HG03103 (cell line): ENCODE results near the gene RPL7A.
"Not testable (repeated sequence)": the region's sequence is repeated elsewhere in the genome, so short reads cannot be mapped to it uniquely, and the experiment has no call there.

Source experiments
- ATAC-seq: cut with Tn5 transposase; IDR thresholded peaks from one replicate; pipeline ENCODE4 v1.9.1; 2021; ENCODE audit warnings: low read depth; ENCODE audit not compliant: unreplicated experiment

The RPL7A gene

GRCh38 chr9:133384736-133385321, 36.8 kb downstream of the RPL7A start:
- ATAC-seq: no peak

GRCh38 chr9:133385452-133385851, 37.4 kb downstream of the RPL7A start:
- no peak for ATAC-seq

DNA sequence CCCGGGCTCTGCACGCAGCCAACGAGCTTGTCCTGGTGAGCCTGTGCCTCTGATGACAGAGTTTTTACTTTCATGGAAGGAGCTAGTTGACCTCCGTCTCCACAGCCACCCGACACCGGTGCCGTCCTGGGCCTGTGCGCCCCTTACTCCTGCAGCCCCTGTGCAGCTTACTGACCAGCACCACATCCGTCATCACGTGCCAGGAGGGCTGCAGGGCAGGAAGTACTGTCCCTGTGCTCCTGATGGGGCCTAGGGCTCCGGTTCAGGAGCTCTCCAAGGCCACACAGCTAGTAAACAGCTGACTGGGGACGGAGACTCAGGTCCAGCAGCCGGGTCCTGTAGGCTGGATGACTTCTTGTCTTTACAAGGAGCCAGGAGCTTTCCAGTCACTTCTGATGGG, 38.3 kb downstream of the RPL7A start:
- ATAC-seq: no peak

DNA sequence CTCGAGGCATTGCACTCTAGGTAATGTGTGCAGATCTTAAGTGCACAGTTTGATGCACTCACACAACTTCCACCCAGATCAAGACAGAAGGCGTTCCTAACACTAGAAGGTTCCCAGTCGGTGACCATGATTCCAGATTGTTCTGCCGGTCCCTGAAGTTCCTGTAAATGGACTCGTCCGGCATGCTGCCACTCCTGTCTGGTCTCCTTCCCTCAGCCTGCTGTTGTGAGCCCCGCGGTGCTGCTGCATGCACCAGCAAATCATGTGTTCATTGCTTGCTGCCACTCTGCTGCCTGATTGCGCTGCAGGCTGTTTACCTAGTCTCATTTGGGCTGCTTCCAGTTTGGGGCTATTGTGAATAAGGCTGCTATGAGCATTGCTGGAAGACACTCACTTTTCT, 39.7 kb downstream of the RPL7A start:
- ATAC-seq: no peak

DNA sequence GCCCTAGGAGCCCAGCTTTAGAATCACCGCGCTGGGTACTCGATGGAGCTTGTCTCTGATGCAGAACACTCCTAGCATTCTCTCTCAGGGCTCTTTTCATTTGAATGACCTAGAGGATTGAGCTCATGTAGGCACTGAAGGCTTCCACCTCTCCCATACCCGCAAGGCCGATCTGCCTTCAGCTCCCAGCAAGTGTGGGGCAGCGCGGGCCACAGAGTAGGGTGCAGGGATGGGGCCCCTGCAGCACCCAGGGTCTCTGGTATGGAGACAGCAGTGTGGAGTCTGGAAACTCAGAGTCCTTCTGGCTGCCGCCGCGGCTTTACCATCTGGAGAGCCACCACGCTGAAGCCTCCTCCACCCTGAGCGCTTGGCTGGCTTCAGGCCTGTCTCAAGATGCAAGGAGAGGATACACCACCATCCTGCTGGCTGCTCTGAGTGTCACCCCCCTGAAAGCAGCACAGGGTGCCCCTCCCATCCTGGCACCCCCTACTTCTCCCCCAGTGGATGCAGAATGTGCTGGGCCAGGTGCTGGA, 41.1 kb downstream of the RPL7A start:
- ATAC-seq: no peak

- ATAC-seq: no peak
These were observed 41.5 kb downstream of the RPL7A start for GRCh38 chr9:133389562-133389961.

DNA sequence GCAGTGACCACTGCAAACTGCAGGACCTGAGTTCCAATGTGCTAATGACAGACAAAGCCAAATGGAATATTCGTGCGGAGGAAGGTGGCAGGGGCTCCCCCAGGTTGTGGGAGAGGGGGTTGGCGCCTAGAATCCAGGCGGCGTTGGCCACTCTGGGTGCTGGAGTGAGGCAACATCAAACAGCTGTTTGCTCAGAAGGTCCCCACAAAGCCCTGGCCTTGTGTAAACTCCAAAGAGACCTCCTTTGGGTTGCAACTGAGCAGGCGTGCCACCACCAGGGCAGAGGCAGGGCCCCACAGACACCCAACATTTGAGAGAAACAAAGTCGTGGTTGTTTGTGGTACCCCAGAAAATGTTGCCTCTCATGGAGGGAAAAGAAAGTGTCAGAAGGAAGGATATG, 42.7 kb downstream of the RPL7A start:
- ATAC-seq: no peak

DNA sequence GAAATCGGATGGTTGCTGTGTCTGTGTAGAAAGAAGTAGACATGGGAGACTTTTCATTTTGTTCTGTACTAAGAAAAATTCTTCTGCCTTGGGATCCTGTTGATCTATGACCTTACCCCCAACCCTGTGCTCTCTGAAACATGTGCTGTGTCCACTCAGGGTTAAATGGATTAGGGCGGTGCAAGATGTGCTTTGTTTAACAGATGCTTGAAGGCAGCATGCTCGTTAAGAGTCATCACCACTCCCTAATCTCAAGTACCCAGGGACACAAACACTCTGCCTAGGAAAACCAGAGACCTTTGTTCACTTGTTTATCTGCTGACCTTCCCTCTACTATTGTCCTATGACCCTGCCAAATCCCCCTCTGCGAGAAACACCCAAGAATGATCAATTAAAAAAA, 43.4 kb downstream of the RPL7A start:
- ATAC-seq: not testable (repeated sequence)

- not testable (repeated sequence) for ATAC-seq
These were observed 44.3 kb downstream of the RPL7A start for GRCh38 chr9:133392308-133392707.

- ATAC-seq: no peak
These were observed 45.4 kb downstream of the RPL7A start for GRCh38 chr9:133393399-133393798.

GRCh38 chr9:133394687-133395271, 46.8 kb downstream of the RPL7A start:
- ATAC-seq: no peak

DNA sequence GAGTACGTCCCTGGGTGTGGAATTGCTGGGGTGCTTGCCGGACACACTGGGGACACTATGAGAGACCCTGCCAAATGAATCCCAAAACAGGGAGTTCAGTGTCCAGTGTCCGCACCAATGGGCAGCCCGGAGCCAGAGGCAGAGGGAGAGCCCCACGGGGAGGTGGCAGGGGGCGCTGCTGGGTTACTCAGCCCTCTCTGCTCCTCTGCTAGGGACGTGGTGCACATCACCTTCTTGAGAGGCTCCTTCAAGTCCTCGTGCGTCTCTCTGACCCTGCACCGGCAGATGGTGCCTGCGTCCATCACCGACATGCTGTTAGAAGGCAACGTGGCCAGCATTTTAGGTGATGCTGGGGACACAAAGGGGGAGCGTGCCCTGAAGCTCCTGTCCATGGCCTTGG, 48.9 kb downstream of the RPL7A start:
- ATAC-seq: no peak

GRCh38 chr9:133397370-133397769, 49.4 kb downstream of the RPL7A start:
- no peak for ATAC-seq

DNA sequence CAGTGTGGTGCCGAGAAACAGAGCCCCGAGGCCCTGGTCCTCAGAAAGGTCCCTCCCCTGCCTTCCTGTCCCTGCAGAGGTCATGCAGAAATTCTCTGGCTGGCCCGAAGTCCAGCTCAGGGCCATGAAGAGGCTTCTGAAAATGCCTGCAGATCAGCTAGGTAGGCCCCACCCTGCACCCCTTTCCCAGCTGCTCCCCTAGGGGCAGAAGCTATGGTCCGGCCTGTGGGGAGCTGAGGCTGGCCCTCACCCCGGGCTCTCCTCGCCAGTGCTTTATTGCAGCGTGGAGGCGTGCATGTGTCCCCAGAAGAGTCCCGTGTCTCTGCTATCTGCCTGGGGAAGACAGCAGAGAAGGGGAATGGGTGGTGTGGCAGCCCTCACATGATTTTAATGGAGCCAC, 49.9 kb downstream of the RPL7A start:
- no peak for ATAC-seq

GRCh38 chr9:133400292-133400691, 52.3 kb downstream of the RPL7A start:
- no peak for ATAC-seq
